ENCODE results near the gene PARN.

DNA sequence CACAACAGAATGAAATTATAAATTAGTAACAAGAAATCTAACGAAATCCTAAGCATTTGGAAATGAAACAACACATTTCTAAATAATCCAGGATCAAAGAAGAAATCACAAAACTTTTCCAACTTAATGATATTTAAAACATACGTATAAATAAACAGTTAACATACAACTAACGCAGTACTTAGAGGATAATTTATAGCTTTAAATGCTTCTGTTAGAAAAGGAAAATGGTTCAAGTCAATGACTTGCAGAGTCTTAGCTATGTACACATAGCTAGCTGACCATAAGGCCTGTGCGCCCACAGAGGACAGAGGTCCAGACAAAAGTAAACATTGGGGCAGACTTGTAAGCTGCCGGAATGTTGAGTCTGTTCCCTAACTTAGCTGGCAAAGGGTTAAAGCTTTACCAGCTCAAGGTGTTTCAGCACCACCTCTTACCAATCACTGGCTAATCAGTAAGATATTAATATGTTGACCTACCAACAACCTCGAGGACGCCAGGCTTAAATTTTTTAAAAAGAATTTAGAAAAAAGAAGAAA, 84.6 kb downstream of the PARN start:
- TF ChIP-seq POLR2A (IDR thresholded peaks at IDR 0.05): no peak
- TF ChIP-seq CTCF (IDR thresholded peaks at IDR 0.05): no peak
- no peak for TF ChIP-seq POLR2AphosphoS5 (IDR thresholded peaks at IDR 0.05)

Data from breast epithelium (tissue), 3 donors.